22Rv1 (cell line): ENCODE results near the gene TMEM158.

Experiments
- H3K27ac ChIP-seq: fragments of 450-650 bp; 2 replicates; pipeline ENCODE4 v1.5.1; 2017
- ZFX ChIP-seq: fragments of 450-650 bp; IDR thresholded peaks from 2 replicates; pipeline ENCODE4 v1.6.1; 2017; ENCODE audit warnings: antibody characterized with exemption, borderline replicate concordance
- TF ChIP-seq, protein P1 (sequence below): fragments of 450-650 bp; IDR thresholded peaks from 2 replicates; pipeline ENCODE4 v1.5.1; 2017; ENCODE audit warnings: mild to moderate bottlenecking

Gene TMEM158

DNA sequence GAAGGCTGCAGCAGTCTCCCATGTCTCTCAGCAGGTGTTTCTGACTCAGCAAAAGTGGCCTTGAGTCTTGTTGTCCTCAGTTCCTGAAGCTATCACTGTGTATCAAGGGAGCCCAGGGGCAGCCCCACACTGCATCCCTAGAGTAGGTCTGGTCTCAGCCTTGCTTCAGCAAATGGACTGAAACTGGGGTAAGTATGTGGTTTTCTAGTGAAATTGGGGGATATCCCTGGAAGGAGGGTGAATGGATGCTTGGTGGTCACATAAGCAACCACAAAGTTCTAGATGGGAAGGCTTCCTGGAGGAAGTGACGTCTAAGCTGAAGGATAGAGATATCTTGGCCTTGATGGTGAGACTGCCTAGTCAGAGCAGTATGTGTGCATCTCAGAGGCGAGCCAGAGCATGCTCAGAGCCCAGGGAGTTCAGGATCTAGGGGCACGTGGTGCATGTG lies 38.4 kb downstream of the TMEM158 start:
- no peak overlapping the region for H3K27ac ChIP-seq
- no peak for TF ChIP-seq ZFX

DNA sequence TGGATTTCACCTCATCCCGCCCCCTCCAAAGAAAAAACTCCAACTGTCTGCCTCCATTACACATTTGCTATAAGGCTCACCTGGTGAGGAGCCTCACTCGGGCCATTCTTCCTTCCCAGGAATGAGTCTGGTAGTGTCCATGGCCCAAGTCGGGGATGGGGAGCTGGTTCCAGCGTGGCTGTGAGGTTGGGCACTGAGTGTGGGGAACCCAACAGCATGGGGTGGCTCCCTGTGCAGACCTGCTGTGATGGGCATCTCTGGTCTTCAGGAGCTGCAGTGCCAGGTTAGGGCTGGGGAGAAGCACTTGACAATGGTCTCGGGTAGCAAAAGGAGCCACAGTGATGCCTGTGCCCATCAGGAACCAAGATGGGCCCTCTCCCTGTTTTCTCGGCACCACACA lies 39.2 kb downstream of the TMEM158 start:
- H3K27ac ChIP-seq, result no peak overlapping the region
- TF ChIP-seq, protein P1, sequence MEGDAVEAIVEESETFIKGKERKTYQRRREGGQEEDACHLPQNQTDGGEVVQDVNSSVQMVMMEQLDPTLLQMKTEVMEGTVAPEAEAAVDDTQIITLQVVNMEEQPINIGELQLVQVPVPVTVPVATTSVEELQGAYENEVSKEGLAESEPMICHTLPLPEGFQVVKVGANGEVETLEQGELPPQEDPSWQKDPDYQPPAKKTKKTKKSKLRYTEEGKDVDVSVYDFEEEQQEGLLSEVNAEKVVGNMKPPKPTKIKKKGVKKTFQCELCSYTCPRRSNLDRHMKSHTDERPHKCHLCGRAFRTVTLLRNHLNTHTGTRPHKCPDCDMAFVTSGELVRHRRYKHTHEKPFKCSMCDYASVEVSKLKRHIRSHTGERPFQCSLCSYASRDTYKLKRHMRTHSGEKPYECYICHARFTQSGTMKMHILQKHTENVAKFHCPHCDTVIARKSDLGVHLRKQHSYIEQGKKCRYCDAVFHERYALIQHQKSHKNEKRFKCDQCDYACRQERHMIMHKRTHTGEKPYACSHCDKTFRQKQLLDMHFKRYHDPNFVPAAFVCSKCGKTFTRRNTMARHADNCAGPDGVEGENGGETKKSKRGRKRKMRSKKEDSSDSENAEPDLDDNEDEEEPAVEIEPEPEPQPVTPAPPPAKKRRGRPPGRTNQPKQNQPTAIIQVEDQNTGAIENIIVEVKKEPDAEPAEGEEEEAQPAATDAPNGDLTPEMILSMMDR, result no peak

DNA sequence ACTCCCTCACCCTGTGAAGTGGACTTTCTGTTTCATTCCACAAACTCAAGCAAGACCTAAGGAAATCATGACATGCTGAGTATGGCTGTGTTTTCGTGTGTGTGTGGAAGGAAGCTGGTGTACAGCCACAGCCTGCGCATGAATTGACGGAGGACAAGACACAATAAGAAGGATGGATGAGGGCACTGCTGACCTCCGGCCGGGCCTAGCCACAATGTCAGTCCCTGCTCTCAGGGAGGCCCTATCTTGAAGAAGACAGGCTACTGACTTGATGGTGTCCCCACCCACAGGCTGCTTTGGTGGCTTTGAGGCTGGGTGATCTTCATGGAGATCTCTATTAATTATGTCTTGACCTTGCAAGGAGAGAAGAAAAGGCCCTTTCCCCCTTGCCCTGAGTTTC lies 40.6 kb downstream of the TMEM158 start:
- TF ChIP-seq, protein P1, result no peak
- TF ChIP-seq ZFX, result no peak
- no peak overlapping the region for H3K27ac ChIP-seq

DNA sequence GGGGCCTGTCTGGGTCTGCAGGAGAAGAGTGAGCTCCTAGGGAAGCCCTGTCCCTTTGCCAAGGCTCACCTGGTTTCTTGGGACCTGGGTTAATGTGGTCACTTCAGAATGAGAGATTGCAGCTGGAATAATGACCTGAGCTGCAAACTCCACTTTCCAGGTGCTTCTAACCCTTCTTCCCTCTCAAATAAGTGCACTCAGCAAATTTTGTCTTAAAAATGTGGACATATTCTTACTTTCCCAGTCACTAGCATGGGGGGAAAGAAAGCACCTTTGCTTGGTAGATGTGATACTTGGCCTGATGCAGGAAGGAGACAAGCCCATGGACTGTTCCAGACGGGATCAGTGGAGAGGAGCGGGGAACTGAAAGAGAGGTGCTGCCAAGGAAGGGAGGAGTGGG lies 41.0 kb downstream of the TMEM158 start:
- H3K27ac ChIP-seq, result no peak overlapping the region
- no peak for TF ChIP-seq ZFX
- TF ChIP-seq, protein P1, result no peak

DNA sequence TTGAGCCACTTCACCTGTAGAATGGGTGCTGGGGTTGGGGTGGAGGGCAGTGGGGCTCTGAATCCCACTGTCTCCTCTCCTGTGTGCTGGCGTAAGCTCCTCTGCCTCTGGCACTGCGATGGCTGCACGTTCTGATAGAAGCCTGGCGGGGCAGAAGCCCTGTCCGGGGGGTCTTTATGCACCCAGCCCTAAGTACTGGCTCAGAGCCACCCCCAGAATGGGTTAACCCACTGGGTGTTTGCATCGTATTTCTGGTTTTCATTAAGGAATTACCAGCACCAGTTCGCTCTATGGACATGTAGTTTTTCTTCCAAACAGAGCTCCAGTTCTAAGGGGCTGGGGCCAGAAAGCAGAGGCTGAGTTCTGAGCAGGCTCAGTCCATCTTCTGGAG lies 42.2 kb downstream of the TMEM158 start:
- TF ChIP-seq, protein P1, result no peak
- no peak for TF ChIP-seq ZFX
- H3K27ac ChIP-seq, result no peak overlapping the region; the same call in 1 of the 2 replicates

DNA sequence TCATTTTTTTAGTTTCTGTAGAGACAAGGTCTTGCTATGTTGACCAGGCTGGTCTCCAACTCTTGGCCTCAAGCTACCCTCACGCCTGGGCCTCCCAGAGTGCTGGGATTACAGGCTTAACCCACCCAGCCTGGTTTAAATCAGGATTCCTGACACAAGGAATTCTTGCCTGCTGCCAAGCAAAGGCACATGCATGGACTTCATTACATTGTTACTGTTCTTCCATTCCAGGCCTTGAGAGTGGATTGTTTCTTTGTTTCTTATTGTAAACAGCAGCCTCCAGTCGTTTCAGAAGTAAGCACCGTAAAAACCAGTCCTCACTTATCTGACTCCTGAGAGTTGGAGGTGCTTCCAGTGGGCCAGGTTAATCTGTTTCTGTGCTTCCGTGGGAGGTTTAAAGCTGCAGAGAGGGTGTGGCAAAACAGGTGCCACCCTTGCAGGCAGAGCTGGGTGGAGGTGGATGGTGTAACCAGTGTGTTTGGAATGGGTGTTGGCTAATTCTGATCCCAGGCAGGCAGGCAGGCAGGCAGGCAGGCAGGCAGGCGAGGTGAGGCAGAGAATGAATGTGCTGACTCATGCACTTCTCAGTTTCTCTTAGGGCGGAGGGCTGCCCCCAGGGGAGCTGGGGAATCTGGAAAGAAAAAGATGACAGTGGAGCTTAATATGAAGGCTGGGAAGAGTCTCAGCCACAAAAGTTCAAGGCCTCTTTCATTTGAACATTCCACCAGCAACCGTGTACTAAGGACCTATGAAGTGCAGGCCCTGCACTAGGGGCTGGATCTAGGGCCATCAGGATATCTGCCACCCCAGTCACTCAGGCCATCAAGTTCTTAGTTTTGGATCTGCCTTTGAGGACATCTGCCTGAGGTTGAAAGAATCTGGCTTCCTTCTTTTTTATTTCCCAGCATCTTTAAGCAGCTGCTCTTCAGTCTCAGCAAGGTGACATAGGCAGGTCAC lies 42.9 kb downstream of the TMEM158 start:
- TF ChIP-seq, protein P1, result no peak
- no peak for TF ChIP-seq ZFX
- peak overlapping the region; percentile 20; the same call in 1 of the 2 replicates for H3K27ac ChIP-seq

DNA sequence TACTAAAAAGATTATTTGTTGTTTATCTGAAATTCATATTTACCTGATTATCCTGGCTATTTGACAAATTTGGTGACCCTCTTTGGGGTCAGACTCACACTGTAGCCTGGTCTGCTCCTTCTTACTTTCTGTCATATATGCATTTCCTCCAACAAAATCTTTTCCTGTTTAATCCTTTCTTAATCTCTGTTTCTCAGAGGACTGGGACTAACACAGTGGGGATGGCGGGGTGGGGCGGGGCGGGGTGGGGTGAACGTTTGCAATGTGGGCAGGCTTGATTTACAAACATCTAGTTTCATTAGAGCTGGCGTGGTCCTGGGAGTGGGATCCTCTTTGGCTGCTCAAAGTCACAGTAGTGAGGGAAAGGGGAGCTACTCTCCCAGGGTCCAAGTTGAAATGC lies 44.6 kb downstream of the TMEM158 start:
- TF ChIP-seq ZFX, result no peak
- TF ChIP-seq, protein P1, result no peak
- no peak overlapping the region for H3K27ac ChIP-seq

DNA sequence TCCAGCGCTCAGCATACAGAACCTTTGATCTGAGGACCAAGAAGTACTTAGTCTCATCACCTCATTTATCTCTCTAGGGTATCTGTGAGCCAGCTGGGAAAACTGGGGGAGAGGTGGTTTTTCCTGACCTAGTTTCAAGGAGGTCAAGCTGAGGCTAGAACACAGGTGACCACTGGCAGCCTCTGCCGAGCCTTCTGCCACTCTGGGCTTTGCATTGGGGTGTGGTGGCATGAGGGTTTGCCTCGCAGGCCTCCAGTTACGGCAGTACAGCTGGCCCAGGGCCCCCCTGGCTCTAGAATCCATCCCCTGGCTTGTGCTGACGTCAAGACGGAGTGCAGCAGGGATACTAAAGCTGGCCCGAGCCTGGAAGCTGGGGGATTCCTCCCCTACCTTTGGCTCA lies 45.2 kb downstream of the TMEM158 start:
- TF ChIP-seq, protein P1, result no peak
- TF ChIP-seq ZFX, result no peak
- H3K27ac ChIP-seq, result no peak overlapping the region
